ENCODE data around the gene SRSF10. TPM values are rescaled to one million over a fixed set of nuclear protein-coding genes. Genes with fewer than 3 reads are reported as not detected.
A peak's percentile ranks its signal among the peaks of the same experiment; 100 is the strongest.

The SRSF10 gene
- total and polyA plus RNA-seq, 9 of the 15 experiments (the other 6 are each of a cell fraction or from before 2014, with no cell fraction given): 154 to 264 (median 205) TPM

- TF ChIP-seq GABPA (tag; conservative IDR thresholded peaks at IDR 0.05; ENCODE audit: low read depth) (no peak), SMAD4 (CRISPR knock-in tag; conservative IDR thresholded peaks at IDR 0.05) (peak; percentile 87), KAT7 (CRISPR knock-in tag; IDR thresholded peaks at IDR 0.05; ENCODE audit: borderline replicate concordance) (peak; percentile 96), TAF7 (tag; IDR thresholded peaks at IDR 0.05) (peak; percentile 60; the same call in 1 of the 2 replicates), NRF1 (conservative IDR thresholded peaks at IDR 0.05 in 1 of 2, IDR thresholded peaks at IDR 0.05 in 1 of 2) (peak; percentile 100), ZBTB33 (CRISPR knock-in tag; IDR thresholded peaks at IDR 0.05) (peak; percentile 65), ETV5 (CRISPR knock-in tag; IDR thresholded peaks at IDR 0.05; ENCODE audit: low read depth) (peak; percentile 24), CGGBP1 (CRISPR knock-in tag; IDR thresholded peaks at IDR 0.05) (peak; percentile 93; the same call in 1 of the 2 replicates), ATF7 (IDR thresholded peaks at IDR 0.05) (peak; percentile 86), JUN (IDR thresholded peaks at IDR 0.05; ENCODE audit: borderline replicate concordance, low read depth, low read length) (peak; percentile 6; the same call in 1 of the 2 replicates), JUN (CRISPR knock-in tag; IDR thresholded peaks at IDR 0.05; ENCODE audit: borderline replicate concordance) (peak; percentile 48; the same call in 1 of the 2 replicates), HBP1 (CRISPR knock-in tag; IDR thresholded peaks at IDR 0.05) (peak; percentile 60; the same call in 1 of the 2 replicates), HOMEZ (CRISPR knock-in tag; IDR thresholded peaks at IDR 0.05) (no peak; the same call in 1 of the 2 replicates), BRD4 (IDR thresholded peaks at IDR 0.05) (0 out of 2 replicates have a peak, but pooled peaks have one; percentile 18), MAZ (CRISPR knock-in tag; conservative IDR thresholded peaks at IDR 0.05 in 1 of 2, IDR thresholded peaks at IDR 0.05 in 1 of 2) (peak; percentile 80 to 88), MTA1 (IDR thresholded peaks at IDR 0.05; ENCODE audit: borderline replicate concordance) (peak; percentile 68)
- TF ChIP-seq, protein P1, sequence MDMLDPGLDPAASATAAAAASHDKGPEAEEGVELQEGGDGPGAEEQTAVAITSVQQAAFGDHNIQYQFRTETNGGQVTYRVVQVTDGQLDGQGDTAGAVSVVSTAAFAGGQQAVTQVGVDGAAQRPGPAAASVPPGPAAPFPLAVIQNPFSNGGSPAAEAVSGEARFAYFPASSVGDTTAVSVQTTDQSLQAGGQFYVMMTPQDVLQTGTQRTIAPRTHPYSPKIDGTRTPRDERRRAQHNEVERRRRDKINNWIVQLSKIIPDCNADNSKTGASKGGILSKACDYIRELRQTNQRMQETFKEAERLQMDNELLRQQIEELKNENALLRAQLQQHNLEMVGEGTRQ (CRISPR knock-in tag; IDR thresholded peaks at IDR 0.05): peak; percentile 33; the same call in 1 of the 2 replicates
- TF ChIP-seq, protein P2, sequence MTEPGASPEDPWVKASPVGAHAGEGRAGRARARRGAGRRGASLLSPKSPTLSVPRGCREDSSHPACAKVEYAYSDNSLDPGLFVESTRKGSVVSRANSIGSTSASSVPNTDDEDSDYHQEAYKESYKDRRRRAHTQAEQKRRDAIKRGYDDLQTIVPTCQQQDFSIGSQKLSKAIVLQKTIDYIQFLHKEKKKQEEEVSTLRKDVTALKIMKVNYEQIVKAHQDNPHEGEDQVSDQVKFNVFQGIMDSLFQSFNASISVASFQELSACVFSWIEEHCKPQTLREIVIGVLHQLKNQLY (CRISPR knock-in tag; conservative IDR thresholded peaks at IDR 0.05): peak in 1 of 2 experiments; percentile 89; a peak in 1 of 4 replicates
Observed at GRCh38 chr1:23979881-23980727, at the start of gene SRSF10 (continued).

Measured in K562 (cell line).